ENCODE data around the gene SLC6A18.

DNA sequence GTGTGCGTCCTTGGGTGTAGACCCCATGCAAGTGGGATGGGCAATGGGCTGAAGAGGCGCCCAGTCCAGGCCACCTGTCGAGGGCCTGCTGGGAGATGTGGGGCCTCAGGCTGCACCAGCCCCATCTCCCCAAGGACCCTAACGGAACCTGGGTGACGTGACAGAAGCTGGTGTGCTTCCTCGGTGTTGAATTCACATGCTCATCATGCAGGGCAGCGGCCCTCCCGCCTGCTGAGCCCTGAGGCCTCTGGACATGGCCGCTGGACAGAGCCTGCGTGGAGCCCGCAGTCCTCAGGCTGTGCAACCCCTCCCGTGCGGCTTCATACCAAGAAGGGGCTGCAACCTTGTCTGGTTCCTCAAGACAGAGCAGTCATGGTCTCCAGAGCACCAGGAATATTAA lies 42.9 kb downstream of the SLC6A18 start:
- TF ChIP-seq, protein P1, sequence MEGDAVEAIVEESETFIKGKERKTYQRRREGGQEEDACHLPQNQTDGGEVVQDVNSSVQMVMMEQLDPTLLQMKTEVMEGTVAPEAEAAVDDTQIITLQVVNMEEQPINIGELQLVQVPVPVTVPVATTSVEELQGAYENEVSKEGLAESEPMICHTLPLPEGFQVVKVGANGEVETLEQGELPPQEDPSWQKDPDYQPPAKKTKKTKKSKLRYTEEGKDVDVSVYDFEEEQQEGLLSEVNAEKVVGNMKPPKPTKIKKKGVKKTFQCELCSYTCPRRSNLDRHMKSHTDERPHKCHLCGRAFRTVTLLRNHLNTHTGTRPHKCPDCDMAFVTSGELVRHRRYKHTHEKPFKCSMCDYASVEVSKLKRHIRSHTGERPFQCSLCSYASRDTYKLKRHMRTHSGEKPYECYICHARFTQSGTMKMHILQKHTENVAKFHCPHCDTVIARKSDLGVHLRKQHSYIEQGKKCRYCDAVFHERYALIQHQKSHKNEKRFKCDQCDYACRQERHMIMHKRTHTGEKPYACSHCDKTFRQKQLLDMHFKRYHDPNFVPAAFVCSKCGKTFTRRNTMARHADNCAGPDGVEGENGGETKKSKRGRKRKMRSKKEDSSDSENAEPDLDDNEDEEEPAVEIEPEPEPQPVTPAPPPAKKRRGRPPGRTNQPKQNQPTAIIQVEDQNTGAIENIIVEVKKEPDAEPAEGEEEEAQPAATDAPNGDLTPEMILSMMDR (IDR thresholded peaks at IDR 0.05): no peak
- TF ChIP-seq EP300 (IDR thresholded peaks at IDR 0.05) (no peak), POLR2A (IDR thresholded peaks at IDR 0.05) (no peak)

All from tibial nerve (tissue), 4 donors.